IMR-90 (cell line): ENCODE measurements around the gene SLC39A8.

Experiments used
- FOS ChIP-seq: fragments of 150-350 bp; IDR thresholded peaks from 2 replicates; pipeline ENCODE4 v1.6.1; 2016; ENCODE audit warnings: low read depth, low read length
- RCOR1 ChIP-seq: IDR thresholded peaks from 2 replicates; pipeline ENCODE4 v1.6.1; 2012; ENCODE audit warnings: mild to moderate bottlenecking, low read length, improper control_type of control experiment; ENCODE audit not compliant: insufficient replicate concordance
- SMC3 ChIP-seq: fragments of 150-350 bp; IDR thresholded peaks from 2 replicates; pipeline ENCODE4 v1.6.1; 2016; ENCODE audit warnings: low read depth, mild to moderate bottlenecking, antibody characterized with exemption, low read length, moderate library complexity

GRCh38 chr4:102341201-102341600 lies 4.1 kb downstream of the SLC39A8 start:
- TF ChIP-seq FOS (no peak), SMC3 (no peak), RCOR1 (no peak)
